H4 (cell line): ENCODE results near the gene GON7. TPM values are rescaled to one million over a fixed set of nuclear protein-coding genes. Genes with fewer than 3 reads are reported as not detected.
"Not testable (repeated sequence)": the region's sequence is repeated elsewhere in the genome, so short reads cannot be mapped to it uniquely, and the experiment has no call there.

Experiments
- DNase-seq: peaks from one replicate; pipeline ENCODE4 v3.0.0-alpha.2; 2015; ENCODE audit warnings: low spot score
- total RNA-seq: library from RNA; depleted of rRNA; stranded (reverse); fragments of >200 nt; shearing (Covaris generic); gene quantifications from 2 replicates; pipeline ENCODE4 v1.2.3, GENCODE V29; 2014; rRNA removed

GON7 gene
- total RNA-seq = 28.8 and 34.8 TPM in 2 replicates

- peak; percentile 97 for DNase-seq
Measured at GRCh38 chr14:93206793-93207467, at the start of gene GON7, which contains the start of gene UBR7. TSS of gene GON7 (minus strand) at chr14:93207065. CDS start at chr14:93207037, 28 bp downstream. TSS of gene UBR7 (plus strand) at chr14:93207256. CDS start at chr14:93207292, 36 bp downstream.

GRCh38 chr14:93249128-93249831, 42.4 kb upstream of the GON7 start:
- DNase-seq = no peak

GRCh38 chr14:93246534-93246933, 39.7 kb upstream of the GON7 start:
- no peak for DNase-seq

- DNase-seq = no peak
Measured at GRCh38 chr14:93245764-93246420, 39.0 kb upstream of the GON7 start.

DNA sequence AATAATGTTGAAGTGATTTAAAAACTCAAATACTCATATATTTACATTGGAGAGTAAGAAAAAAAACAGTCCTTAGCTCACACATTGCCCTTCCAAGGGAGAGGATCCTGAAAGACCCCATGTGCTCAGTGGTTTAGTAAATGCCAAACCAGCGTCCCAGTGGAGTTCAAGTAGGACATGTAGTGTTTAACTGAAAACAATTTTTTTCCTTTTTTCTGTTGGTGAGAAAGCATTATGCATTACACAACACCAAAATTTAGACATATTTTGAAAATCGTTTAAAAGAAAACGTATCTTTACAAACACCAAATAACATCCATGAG, 33.8 kb upstream of the GON7 start:
- DNase-seq = no peak

DNA sequence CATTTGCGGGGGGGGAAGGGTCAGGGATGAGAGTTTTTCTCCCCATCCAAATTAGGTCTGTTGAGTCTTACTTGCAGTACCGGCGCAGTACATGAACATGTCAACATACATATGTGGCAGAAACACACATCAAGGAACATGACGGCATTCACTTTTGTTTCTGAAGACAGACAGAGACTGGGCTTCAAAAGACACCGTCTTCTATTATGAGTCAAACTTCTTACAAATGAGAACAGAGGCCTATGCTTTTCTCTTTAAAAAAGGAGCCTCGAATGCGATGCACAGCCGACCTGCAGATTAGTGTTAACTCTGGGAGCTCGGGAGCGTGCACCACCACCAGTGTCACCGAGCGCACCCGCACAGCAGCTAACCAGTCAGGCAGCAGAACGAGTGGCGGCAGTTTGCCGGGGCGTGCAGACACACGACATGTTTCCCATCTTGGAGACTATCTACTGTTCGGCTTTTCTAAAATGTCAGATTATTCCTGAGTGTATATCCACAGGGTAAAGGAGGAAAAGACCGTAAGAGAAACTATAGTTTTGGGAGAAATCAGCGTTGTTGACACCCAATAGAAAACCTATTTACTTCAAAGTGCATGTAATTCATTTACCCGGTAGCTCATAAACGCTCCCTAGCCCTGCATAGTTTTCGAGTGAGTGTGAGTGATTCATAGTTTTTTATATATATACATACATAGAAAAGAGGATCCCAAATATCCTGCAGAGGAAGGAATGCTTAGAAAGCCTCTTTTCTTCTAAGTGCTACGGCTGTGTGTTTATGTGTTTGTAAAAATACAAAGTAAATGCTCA, 33.2 kb upstream of the GON7 start:
- no peak for DNase-seq

DNA sequence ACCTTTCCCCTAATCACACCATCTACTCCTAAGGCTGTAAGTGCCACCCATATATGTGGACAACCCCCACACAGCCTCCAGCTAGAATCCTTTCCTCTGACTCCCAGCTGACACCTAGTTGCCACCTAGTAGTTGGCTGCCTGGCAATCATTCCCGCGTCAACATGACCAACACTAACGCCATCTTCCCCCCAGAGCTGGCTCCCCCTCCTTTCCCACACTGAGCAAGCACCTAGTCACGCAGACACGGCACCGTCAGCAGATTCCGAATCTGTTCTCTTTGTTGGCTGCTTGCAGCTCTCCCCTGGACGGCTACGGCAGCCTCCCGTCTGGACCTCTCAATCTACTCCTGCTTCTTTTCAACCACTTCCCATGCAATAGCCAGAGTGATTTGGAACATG, 27.9 kb upstream of the GON7 start:
- peak; percentile 54 for DNase-seq

- DNase-seq = not testable (repeated sequence)
Measured at GRCh38 chr14:93233078-93233477, 26.2 kb upstream of the GON7 start.

DNA sequence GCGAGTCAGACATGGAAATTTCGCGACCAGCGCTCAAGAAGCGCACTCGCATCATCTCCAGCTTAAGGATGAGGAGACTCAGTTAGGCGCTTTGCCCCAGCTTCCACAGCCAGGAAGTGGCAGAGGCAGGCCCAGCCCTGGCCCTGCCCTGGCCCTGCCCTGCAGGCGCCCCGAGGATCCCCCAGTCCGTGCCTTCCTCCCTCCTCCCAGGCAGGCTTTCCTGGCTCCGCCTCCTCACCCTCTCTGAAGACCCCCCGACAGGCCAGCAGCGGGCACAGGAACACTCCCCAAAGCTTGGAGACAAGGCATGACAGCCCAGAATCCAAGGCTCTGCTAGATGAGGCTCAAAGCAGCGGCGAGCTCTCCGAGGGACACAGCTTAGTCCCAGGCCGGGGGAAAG, 25.3 kb upstream of the GON7 start:
- DNase-seq = no peak

- DNase-seq = no peak
Measured at GRCh38 chr14:93231129-93231979, 24.5 kb upstream of the GON7 start.

- no peak for DNase-seq
Measured at GRCh38 chr14:93230539-93230938, 23.7 kb upstream of the GON7 start.

- no peak for DNase-seq
Measured at GRCh38 chr14:93228550-93228949, 21.7 kb upstream of the GON7 start.

DNA sequence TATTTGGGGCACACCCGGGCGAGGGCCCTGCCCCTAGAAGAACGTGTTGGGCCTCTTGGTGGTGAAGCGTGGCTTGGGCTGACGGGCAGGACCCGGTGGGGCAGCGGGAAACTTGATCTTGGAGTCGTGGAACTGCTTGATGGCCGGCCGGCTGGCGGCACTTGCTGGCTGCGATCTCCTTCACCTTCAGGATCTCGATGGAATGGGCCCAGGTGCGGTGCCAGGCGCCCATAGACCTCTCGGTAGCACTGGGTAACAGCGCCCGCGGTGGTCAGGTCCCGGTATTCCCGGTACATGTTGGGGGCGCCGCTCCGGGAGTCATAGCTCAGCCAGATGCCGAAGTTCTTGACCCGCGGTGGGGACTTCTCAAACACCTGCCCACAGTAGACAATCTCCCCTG, 16.7 kb upstream of the GON7 start:
- no peak for DNase-seq

DNA sequence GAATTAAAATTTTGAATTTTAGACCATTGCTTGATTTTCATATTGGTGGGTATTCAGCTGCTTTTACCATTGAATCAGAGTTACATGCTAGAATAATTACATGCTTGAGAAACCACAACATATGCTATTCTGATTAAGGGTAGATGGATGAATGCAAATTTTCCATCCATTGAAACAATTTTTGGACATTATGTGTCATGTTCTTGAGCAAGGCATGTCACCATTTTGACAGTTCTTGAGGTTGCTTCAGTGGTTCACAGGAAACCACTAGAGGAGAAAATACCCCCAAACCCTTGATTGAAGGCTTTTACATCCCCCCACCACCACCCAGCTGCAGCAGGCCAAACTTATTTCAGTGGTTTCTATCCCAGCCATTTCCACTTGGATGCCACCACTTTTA, 13.6 kb upstream of the GON7 start:
- no peak for DNase-seq

DNA sequence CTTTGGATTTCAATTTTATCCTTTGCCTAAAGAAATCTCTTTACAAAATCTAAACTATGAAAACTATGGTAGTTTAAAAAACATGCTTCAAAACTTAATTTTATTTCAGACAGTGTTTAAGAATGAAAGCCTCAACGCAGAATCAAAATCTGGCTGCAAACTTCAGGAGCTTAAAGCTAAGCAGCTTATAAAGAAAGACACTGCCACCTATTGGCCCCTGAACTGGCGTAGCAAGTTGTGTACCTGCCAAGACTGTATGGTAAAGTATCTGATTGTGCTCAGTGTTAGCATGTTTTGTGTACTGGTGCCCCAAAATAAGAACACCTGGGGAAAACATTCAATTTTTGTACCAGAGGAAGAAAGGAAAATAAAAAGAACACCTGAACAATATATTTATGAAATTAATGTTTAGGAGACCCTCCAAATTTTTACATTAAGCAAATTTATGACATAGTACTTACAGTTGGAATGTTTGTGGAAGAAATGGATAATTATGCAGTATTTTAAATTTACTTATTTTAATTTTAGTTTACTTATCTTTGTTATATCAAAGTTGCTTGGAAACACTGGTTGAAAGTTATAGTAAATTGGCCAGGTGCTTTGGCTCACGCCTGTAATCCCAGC, 12.3 kb upstream of the GON7 start:
- DNase-seq = peak; percentile 54

DNA sequence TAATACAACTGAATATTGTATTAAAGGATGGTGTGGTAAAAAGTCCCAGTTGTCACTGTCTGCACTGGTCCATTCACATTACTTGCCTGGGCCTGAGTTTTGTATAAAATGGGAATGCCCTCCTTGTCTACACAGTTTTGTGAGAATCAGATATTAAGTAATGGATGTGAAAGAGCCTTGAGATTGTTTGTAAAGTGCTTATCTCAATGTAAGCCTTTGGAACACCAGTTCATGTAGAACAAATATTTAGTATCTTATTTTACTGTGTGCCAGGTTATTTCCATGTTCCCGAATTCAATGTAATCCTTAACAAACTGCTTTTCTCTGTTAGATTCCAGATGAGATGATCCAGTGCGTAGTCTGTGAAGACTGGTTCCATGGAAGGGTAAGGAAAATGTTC, 7.7 kb upstream of the GON7 start:
- DNase-seq = no peak

- no peak for DNase-seq
Measured at GRCh38 chr14:93212432-93212831, 5.6 kb upstream of the GON7 start.

- no peak for DNase-seq
Measured at GRCh38 chr14:93207468-93208308, 823 bp upstream of the GON7 start.

DNA sequence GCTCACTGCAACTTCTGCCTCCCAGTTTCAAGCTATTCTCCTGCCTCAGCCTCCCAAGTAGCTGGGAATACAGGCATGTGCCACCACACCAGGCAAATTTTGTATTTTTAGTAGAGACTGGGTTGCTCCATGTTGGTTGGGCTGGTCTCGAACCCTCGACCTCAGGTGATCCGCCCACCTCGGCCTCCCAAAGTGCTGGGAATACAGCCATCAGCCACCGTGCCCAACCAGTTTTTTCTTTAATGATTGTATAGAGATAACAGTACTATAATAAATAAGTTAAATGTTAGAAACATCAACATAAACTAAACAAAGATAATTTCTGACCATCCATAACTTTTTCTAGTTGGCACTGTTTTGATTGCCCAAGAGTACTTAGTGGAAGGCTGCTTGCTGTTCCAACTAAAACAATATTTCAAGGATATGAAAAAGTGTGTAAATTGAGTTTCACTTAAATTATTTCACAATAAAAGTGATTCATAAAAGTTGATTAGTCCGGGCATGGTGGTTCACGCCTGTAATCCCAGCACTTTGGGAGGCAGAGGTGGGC, 5.6 kb downstream of the GON7 start:
- DNase-seq = no peak
